ENCODE results near the gene PRSS36.
"Not testable (repeated sequence)": the region's sequence is repeated elsewhere in the genome, so short reads cannot be mapped to it uniquely, and the experiment has no call there.

- not testable (repeated sequence) for TF ChIP-seq CTCF (IDR thresholded peaks at IDR 0.05 in 4 of 5, conservative IDR thresholded peaks at IDR 0.05 in 1 of 5); POLR2A (IDR thresholded peaks at IDR 0.05)
Measured at GRCh38 chr16:31144418-31144817, 5.4 kb downstream of the PRSS36 start.

All from gastrocnemius medialis (tissue), 4 donors.